Suprapubic skin (tissue), 4 donors: ENCODE data around the gene PPP3R1.

ENCODE experiments used
- POLR2A ChIP-seq, 2 donors: fragments of 450-650 bp; IDR thresholded peaks; one replicate each; pipeline ENCODE4 v1.6.1; 2017; ENCODE audit warnings: antibody characterized with exemption in 2 of 2, mild to moderate bottlenecking in 2 of 2, moderate library complexity in 2 of 2
- POLR2AphosphoS5 ChIP-seq, 3 donors: sonication (generic); formaldehyde crosslinking; IDR thresholded peaks; one replicate each; pipeline ENCODE4 v1.6.1; 2017; ENCODE audit warnings: antibody characterized with exemption in 3 of 3
- TF ChIP-seq, protein P1 (sequence below), 2 donors: fragments of 200-600 bp in 1 of 2; fragments of 450-650 bp in 1 of 2; sonication (generic) in 1 of 2; IDR thresholded peaks; one replicate each; pipeline ENCODE4 v1.5.1; 2016 to 2019; ENCODE audit warnings: antibody characterized with exemption in 2 of 2, mild to moderate bottlenecking in 1 of 2, moderate library complexity in 1 of 2

DNA sequence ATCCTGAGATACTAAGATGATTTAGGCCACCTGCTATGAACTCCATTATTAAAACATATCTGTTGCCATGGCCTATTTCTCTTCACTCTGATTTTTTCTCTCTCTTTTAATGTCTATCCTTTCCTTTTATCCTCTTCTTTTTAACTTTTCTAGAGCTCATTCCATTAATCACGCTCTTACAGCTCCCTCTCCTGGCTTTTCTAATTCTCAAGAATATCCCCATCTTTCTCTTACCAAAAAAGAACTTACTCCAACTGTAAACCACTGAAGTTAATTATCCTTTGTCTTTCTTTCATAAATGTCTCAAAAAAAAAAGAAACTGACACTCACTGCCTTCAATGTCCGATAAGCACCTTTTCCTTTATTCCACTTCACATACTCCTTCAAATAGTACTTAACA is 7.9 kb downstream of the PPP3R1 start:
- TF ChIP-seq, protein P1, sequence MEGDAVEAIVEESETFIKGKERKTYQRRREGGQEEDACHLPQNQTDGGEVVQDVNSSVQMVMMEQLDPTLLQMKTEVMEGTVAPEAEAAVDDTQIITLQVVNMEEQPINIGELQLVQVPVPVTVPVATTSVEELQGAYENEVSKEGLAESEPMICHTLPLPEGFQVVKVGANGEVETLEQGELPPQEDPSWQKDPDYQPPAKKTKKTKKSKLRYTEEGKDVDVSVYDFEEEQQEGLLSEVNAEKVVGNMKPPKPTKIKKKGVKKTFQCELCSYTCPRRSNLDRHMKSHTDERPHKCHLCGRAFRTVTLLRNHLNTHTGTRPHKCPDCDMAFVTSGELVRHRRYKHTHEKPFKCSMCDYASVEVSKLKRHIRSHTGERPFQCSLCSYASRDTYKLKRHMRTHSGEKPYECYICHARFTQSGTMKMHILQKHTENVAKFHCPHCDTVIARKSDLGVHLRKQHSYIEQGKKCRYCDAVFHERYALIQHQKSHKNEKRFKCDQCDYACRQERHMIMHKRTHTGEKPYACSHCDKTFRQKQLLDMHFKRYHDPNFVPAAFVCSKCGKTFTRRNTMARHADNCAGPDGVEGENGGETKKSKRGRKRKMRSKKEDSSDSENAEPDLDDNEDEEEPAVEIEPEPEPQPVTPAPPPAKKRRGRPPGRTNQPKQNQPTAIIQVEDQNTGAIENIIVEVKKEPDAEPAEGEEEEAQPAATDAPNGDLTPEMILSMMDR (IDR thresholded peaks at IDR 0.05) = no peak
- TF ChIP-seq POLR2A (IDR thresholded peaks at IDR 0.05) (no peak), POLR2AphosphoS5 (IDR thresholded peaks at IDR 0.05) (no peak)
